H9 (cell line): ENCODE data around the gene GPATCH2. TPM values are rescaled to one million over a fixed set of nuclear protein-coding genes. Genes with fewer than 3 reads are reported as not detected.

Source experiments
- DNase-seq: peaks from one replicate; pipeline ENCODE4 v3.0.0-alpha.2; 2017
- H2AFZ ChIP-seq: one replicate; pipeline ENCODE4 v1.6.1; 2013; ENCODE audit warnings: mild to moderate bottlenecking, low read length, control low read depth, moderate library complexity
- H2AK5ac ChIP-seq: 2 replicates; pipeline ENCODE4 v1.6.1; 2013; ENCODE audit warnings: low read length, control low read depth, mixed read lengths; ENCODE audit not compliant: insufficient read length
- H2BK120ac ChIP-seq: one replicate; pipeline ENCODE4 v1.6.1; 2013; ENCODE audit warnings: low read depth, mild to moderate bottlenecking, low read length, control low read depth, inconsistent platforms; ENCODE audit not compliant: poor library complexity, severe bottlenecking
- H2BK12ac ChIP-seq: 2 replicates; pipeline ENCODE4 v1.6.1; 2013; ENCODE audit warnings: low read length, control low read depth, mixed read lengths, low read depth; ENCODE audit not compliant: insufficient read length
- H2BK15ac ChIP-seq: 2 replicates; pipeline ENCODE4 v1.6.1; 2013; ENCODE audit warnings: low read depth, low read length, control low read depth
- H2BK20ac ChIP-seq: one replicate; pipeline ENCODE4 v1.6.1; 2013; ENCODE audit warnings: low read depth, mild to moderate bottlenecking, low read length, control low read depth, inconsistent platforms; ENCODE audit not compliant: poor library complexity, severe bottlenecking
- H2BK5ac ChIP-seq: 2 replicates; pipeline ENCODE4 v1.6.1; 2013; ENCODE audit warnings: low read length, control low read depth, mixed read lengths; ENCODE audit not compliant: insufficient read length
- H3K14ac ChIP-seq: 2 replicates; pipeline ENCODE4 v1.6.1; 2013; ENCODE audit warnings: low read length, control low read depth; ENCODE audit not compliant: insufficient read depth
- H3K18ac ChIP-seq: 2 replicates; pipeline ENCODE4 v1.6.1; 2013; ENCODE audit warnings: low read depth, mild to moderate bottlenecking, mixed read lengths, low read length, control low read depth; ENCODE audit not compliant: insufficient read length
- H3K23ac ChIP-seq: 2 replicates; pipeline ENCODE4 v1.6.1; 2013; ENCODE audit warnings: low read length, control low read depth, mixed read lengths, low read depth; ENCODE audit not compliant: insufficient read length
- H3K23me2 ChIP-seq: 2 replicates; pipeline ENCODE4 v1.6.1; 2013; ENCODE audit warnings: low read depth, mild to moderate bottlenecking, mixed read lengths, low read length, control low read depth; ENCODE audit not compliant: insufficient read length, poor library complexity, severe bottlenecking
- H3K27ac ChIP-seq: 2 replicates; pipeline ENCODE4 v1.5.1; 2013; ENCODE audit warnings: low read length, control low read depth, mixed read lengths, low read depth; ENCODE audit not compliant: insufficient read length
- H3K27me3 ChIP-seq: 2 replicates; pipeline ENCODE4 v1.6.1; 2013; ENCODE audit warnings: low read length, control low read depth, inconsistent platforms; ENCODE audit not compliant: insufficient read depth
- H3K4ac ChIP-seq: 2 replicates; pipeline ENCODE4 v1.6.1; 2013; ENCODE audit warnings: low read depth, mild to moderate bottlenecking, control low read depth, inconsistent platforms, low read length, moderate library complexity
- H3K4me1 ChIP-seq: 2 replicates; pipeline ENCODE4 v1.6.1; 2013; ENCODE audit warnings: low read length, control low read depth, inconsistent platforms; ENCODE audit not compliant: insufficient read depth
- H3K4me2 ChIP-seq: 2 replicates; pipeline ENCODE4 v1.6.1; 2013; ENCODE audit warnings: low read length, control low read depth, mixed read lengths; ENCODE audit not compliant: insufficient read length, insufficient read depth
- H3K56ac ChIP-seq: 2 replicates; pipeline ENCODE4 v1.6.1; 2013; ENCODE audit warnings: low read depth, mild to moderate bottlenecking, mixed read lengths, low read length, control low read depth; ENCODE audit not compliant: insufficient read length
- H3K79me1 ChIP-seq: 2 replicates; pipeline ENCODE4 v1.6.1; 2013; ENCODE audit warnings: low read depth, mild to moderate bottlenecking, moderate library complexity, low read length, control low read depth, inconsistent platforms; ENCODE audit not compliant: insufficient read depth, poor library complexity, severe bottlenecking
- H3K79me2 ChIP-seq: 2 replicates; pipeline ENCODE4 v1.6.1; 2013; ENCODE audit warnings: low read length, control low read depth, inconsistent platforms; ENCODE audit not compliant: insufficient read depth
- H3K9ac ChIP-seq: 2 replicates; pipeline ENCODE4 v1.6.1; 2013; ENCODE audit warnings: low read length, control low read depth, mixed read lengths; ENCODE audit not compliant: insufficient read length; ENCODE audit errors: extremely low read depth
- H3K9me3 ChIP-seq: one replicate; pipeline ENCODE4 v1.6.1; 2013; ENCODE audit warnings: low read depth, low read length, inconsistent platforms; ENCODE audit not compliant: control insufficient read depth
- H3T11ph ChIP-seq: one replicate; pipeline ENCODE4 v1.6.1; 2013; ENCODE audit warnings: mild to moderate bottlenecking, low read length, control low read depth, inconsistent platforms
- H4K20me1 ChIP-seq: one replicate; pipeline ENCODE4 v1.6.1; 2013; ENCODE audit not compliant: control insufficient read depth, insufficient read length, insufficient read depth
- H4K5ac ChIP-seq: 2 replicates; pipeline ENCODE4 v1.6.1; 2013; ENCODE audit warnings: low read depth, mild to moderate bottlenecking, mixed read lengths, low read length, control low read depth; ENCODE audit not compliant: insufficient read length
- H4K8ac ChIP-seq: replicated peaks from 2 replicates; pipeline ENCODE4 v1.6.1; 2013; ENCODE audit warnings: low read length, control low read depth, mixed read lengths, low read depth; ENCODE audit not compliant: insufficient read length
- H4K91ac ChIP-seq: 2 replicates; pipeline ENCODE4 v1.6.1; 2013; ENCODE audit warnings: low read depth, mild to moderate bottlenecking, moderate library complexity, mixed read lengths, low read length, control low read depth; ENCODE audit not compliant: insufficient read length
- H3K27ac Mint-ChIP-seq, 3 experiments: 2 replicates in 2 of 3; 3 replicates in 1 of 3; pipeline ENCODE4 v1.8.0; 2020 to 2021; ENCODE audit warnings: mixed read lengths in 3 of 3, mild to moderate bottlenecking in 1 of 3, moderate library complexity in 1 of 3
- H3K27me3 Mint-ChIP-seq: 2 replicates; pipeline ENCODE4 v1.8.0; 2021; ENCODE audit warnings: low read depth, mild to moderate bottlenecking, moderate library complexity, mixed read lengths
- H3K36me3 Mint-ChIP-seq, 3 experiments: 2 replicates in 2 of 3; 3 replicates in 1 of 3; pipeline ENCODE4 v1.8.0; 2020 to 2021; ENCODE audit warnings: low read depth in 3 of 3, mixed read lengths in 3 of 3; ENCODE audit not compliant: insufficient read depth in 1 of 3
- H3K4me1 Mint-ChIP-seq, 2 experiments: 2 replicates each; pipeline ENCODE4 v1.8.0; 2020; ENCODE audit warnings: mixed read lengths in 2 of 2
- H3K4me3 Mint-ChIP-seq, 2 experiments: 2 replicates in 1 of 2; 3 replicates in 1 of 2; pipeline ENCODE4 v1.8.0; 2020 to 2021; ENCODE audit warnings: mild to moderate bottlenecking in 2 of 2, mixed read lengths in 2 of 2, moderate library complexity in 1 of 2
- H3K9me3 Mint-ChIP-seq, 2 experiments: 2 replicates in 1 of 2; 3 replicates in 1 of 2; pipeline ENCODE4 v1.8.0; 2020; ENCODE audit warnings: mild to moderate bottlenecking in 2 of 2, mixed read lengths in 2 of 2, moderate library complexity in 1 of 2
- WGBS: extraction: QIAGEN DNeasy Blood & Tissue Kit; methylation state at CpG from one replicate; pipeline ENCODE4 v1.1.7; 2013; ENCODE audit warnings: missing lambda C conversion rate, low lambda C conversion rate, mixed read lengths; ENCODE audit not compliant: insufficient read length; ENCODE audit errors: extremely low coverage; 5-methylcytosine and 5-hydroxymethylcytosine counted together
- total RNA-seq: library from RNA; stranded (reverse); gene quantifications from 2 replicates; pipeline ENCODE4 v1.2.1, GENCODE V29; 2021
- TF ChIP-seq, protein P1 (sequence below): fragments of 200-600 bp; sonication (generic); conservative IDR thresholded peaks from 3 replicates; pipeline ENCODE4 v1.8.0; 2021; ENCODE audit warnings: antibody characterized with exemption, mild to moderate bottlenecking

The GPATCH2 gene
- total RNA-seq, 1 experiment from 2014 or later, result 14.3 TPM

- Histone ChIP-seq H3K79me2 (no peaks in the 10 kb centered on the region), H3K14ac (no peak overlapping the region), H3K23ac (no peak overlapping the region), H4K20me1 (no peaks in the 10 kb centered on the region), H2BK120ac (no peak overlapping the region), H3K4me2 (no peak overlapping the region), H3K9me3 (no peaks in the 10 kb centered on the region), H2BK5ac (no peak overlapping the region), H3K27me3 (no peaks in the 10 kb centered on the region), H2BK12ac (no peak overlapping the region), H4K91ac (no peak overlapping the region), H4K8ac (no peak overlapping the region), H4K5ac (no peak overlapping the region), H2AFZ (no peak overlapping the region), H3K79me1 (no peaks in the 10 kb centered on the region), H3K9ac (no peak overlapping the region), H3T11ph (no peak overlapping the region), H3K23me2 (no peaks in the 10 kb centered on the region), H2BK20ac (no peak overlapping the region), H2BK15ac (no peak overlapping the region), H3K4me1 (no peaks in the 10 kb centered on the region), H3K27ac (no peak overlapping the region), H3K4ac (no peak overlapping the region), H3K56ac (no peak overlapping the region), H3K18ac (no peak overlapping the region), H2AK5ac (no peak overlapping the region)
- DNase-seq, result no peak
- Mint-ChIP-seq H3K27ac (no peak overlapping the region), H3K4me1 (peaks cover 15 to 31% of the 10 kb centered on the region in 2 experiments), H3K36me3 (peaks cover 3 to 25% (median 5%) of the 10 kb centered on the region in 3 experiments; a peak in 6 of 7 replicates), H3K27me3 (no peaks in the 10 kb centered on the region), H3K9me3 (no peaks in the 10 kb centered on the region), H3K4me3 (no peak overlapping the region)
- no CpG with 5 or more reads among the region's 4 CpGs for WGBS
- TF ChIP-seq, protein P1, sequence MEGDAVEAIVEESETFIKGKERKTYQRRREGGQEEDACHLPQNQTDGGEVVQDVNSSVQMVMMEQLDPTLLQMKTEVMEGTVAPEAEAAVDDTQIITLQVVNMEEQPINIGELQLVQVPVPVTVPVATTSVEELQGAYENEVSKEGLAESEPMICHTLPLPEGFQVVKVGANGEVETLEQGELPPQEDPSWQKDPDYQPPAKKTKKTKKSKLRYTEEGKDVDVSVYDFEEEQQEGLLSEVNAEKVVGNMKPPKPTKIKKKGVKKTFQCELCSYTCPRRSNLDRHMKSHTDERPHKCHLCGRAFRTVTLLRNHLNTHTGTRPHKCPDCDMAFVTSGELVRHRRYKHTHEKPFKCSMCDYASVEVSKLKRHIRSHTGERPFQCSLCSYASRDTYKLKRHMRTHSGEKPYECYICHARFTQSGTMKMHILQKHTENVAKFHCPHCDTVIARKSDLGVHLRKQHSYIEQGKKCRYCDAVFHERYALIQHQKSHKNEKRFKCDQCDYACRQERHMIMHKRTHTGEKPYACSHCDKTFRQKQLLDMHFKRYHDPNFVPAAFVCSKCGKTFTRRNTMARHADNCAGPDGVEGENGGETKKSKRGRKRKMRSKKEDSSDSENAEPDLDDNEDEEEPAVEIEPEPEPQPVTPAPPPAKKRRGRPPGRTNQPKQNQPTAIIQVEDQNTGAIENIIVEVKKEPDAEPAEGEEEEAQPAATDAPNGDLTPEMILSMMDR, result no peak
These were observed 197.2 kb downstream of the GPATCH2 start for GRCh38 chr1:217433664-217434063.
